ENCODE measurements around the gene USB1.

DNA sequence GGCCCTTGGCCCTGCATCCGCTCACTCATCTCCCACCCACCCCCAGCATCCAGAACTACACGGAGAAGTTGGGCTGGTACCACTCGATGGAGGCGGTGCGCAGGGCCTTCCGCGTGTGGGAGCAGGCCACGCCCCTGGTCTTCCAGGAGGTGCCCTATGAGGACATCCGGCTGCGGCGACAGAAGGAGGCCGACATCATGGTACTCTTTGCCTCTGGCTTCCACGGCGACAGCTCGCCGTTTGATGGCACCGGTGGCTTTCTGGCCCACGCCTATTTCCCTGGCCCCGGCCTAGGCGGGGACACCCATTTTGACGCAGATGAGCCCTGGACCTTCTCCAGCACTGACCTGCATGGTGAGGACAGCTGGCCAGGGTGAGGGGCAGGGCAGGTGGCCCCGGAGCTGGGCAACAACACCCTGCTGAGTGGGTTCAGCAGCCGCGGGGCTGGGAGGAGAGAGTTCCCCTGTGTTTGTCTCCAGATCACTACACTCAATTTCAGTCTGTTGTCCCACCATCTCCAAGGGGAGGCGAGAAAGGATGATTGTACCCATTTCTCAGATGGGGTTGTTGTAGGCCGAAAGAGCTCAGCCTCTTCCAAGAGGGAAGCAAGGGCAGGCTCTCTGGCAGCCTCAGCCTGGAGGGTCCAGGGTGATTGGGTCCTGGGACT is 38.8 kb downstream of the USB1 start:
- TF ChIP-seq EZH2phosphoT487 (IDR thresholded peaks at IDR 0.05) (no peak), EZH2 (IDR thresholded peaks at IDR 0.05) (no peak)
- TF ChIP-seq, protein P1, sequence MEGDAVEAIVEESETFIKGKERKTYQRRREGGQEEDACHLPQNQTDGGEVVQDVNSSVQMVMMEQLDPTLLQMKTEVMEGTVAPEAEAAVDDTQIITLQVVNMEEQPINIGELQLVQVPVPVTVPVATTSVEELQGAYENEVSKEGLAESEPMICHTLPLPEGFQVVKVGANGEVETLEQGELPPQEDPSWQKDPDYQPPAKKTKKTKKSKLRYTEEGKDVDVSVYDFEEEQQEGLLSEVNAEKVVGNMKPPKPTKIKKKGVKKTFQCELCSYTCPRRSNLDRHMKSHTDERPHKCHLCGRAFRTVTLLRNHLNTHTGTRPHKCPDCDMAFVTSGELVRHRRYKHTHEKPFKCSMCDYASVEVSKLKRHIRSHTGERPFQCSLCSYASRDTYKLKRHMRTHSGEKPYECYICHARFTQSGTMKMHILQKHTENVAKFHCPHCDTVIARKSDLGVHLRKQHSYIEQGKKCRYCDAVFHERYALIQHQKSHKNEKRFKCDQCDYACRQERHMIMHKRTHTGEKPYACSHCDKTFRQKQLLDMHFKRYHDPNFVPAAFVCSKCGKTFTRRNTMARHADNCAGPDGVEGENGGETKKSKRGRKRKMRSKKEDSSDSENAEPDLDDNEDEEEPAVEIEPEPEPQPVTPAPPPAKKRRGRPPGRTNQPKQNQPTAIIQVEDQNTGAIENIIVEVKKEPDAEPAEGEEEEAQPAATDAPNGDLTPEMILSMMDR (IDR thresholded peaks at IDR 0.05) = no peak
